Measurements from ENCODE around the gene NFRKB.

Gene NFRKB

GRCh38 chr11:129895126-129896041 is at the start of gene NFRKB:
Gene NFRKB, minus strand, starts transcription at chr11:129895578. Its CDS starts 2,729 bp downstream, at chr11:129892849.
- DNase-seq: peak; percentile 27 to 78

DNA sequence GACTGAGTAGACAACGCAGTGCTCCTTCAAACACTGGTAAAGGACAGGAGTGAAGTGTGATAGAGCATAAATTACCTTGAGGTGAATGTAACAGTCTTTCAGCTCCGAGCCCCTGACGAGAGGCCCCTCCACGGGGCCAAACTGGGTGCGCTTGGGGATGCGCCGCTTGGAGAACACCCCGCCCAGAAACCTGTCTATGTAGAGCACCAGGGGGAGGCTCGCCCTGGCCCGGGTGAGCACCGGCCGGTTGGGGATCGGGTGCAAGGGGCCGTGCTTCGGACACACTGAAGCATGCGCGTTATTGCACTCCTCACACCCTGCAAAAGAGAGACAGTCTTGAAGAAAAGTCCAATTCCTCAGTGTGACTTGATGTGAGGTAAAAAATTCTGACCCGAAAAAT is 49.3 kb upstream of the NFRKB start:
- no peak for DNase-seq

- no peak for DNase-seq
Observed at GRCh38 chr11:129943036-129943435, 47.7 kb upstream of the NFRKB start.

DNA sequence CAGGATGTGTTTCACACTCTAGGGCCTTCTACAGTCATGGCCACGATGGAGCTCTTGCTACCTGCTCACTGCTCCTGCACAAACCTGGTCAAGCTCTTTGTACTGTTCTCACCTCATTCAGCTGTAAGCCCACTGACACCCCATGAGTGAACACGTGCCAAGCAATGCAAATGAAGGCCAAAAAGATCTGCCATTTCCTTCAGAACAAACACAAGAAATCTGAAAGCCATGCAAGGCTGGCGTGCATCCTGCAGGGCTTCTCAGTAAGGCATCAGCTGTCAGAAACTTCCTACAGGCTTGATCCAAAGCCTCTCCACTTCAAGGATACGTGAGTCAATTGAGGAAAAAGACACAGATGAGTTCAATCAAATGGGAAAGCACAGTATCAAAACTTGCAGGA is 44.1 kb upstream of the NFRKB start:
- no peak for DNase-seq

- DNase-seq: no peak
Observed at GRCh38 chr11:129938764-129939163, 43.4 kb upstream of the NFRKB start.

- no peak for DNase-seq
Observed at GRCh38 chr11:129937592-129938238, 42.3 kb upstream of the NFRKB start.

DNA sequence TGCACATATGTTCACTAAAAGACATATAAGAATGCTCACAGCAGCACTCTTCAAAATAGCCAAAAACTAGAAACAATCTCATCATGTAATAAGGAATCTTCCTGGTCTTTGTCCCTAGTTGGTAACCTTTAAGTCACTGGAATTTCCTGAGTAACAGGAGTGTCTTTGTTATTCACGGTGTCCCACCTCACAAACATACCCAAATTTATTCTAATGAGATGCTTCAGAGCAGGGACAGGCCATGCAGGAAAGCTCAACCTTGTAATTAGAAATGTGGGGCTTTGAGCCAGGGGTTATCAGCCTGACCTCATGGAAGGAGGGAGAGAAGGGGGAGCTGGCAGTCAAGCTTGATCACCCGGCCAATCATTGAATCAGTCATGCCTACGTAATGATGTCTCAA is 40.3 kb upstream of the NFRKB start:
- no peak for DNase-seq

DNA sequence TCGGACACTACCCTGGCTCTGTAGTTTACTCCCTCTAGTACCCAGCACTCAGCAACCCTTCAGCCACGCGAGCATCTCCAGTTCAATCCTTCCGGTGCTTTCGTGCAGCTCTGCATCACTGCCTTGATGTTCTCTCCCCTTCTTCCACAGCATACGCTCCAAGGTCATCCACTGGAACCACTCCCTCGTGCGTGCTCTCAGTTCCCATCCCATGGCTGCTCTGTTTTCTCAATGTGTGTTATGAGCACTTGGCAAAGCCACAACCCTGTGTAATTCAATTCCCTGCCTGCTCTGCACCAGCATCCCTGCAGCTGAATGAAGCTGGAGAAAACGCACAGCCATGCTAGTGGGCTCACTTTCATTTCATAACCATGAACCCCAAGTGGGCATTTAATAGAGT is 38.5 kb upstream of the NFRKB start:
- DNase-seq: no peak

DNA sequence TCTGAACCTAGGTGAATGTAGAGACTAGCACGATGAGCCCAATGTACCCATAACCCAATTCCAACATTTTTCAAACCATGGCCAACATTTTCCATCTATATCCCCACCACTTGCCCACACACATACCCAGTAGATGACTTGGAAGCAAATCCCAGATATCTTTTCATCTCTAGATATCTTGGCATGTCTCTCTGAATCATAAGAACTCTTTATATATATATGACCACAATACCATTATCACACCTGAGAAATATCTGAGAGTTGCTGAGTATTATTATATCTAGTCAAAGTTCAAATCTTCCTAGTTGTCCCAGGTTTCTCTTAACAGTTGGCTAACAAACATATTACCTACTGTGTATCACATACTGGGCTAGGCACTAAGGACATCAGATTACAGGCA is 37.9 kb upstream of the NFRKB start:
- DNase-seq: no peak

DNA sequence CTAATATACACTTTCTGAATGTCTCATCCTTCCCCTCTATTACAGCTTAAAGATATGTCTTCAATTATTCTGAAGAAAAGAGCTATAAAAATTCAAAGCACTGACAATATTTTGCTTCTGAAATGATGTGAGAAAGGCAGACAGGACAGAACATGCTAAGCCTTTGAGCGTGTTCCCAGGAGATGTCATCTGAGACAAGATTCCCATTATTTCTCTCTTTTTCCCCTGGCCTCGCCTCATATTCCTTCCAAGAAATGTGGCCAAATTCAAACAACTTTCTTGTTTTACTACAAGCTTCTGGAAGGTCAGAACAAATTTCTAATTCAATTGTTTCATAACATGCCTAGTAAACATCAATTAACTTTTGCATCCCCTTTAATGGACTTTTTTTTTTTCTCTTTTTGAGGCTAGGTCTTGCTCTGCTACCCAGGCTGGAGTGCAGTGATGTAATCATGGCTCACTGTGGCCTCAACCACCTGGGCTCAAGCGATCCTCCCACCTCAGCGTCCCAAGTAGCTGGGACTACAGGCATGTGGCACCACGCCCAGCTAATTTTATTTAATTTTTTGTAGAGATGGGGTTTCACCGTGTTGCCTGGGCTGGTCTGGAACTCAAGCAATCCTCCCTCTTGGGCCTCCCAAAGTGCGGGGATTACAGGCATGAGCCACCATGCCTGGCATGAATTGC is 37.1 kb upstream of the NFRKB start:
- no peak for DNase-seq

DNA sequence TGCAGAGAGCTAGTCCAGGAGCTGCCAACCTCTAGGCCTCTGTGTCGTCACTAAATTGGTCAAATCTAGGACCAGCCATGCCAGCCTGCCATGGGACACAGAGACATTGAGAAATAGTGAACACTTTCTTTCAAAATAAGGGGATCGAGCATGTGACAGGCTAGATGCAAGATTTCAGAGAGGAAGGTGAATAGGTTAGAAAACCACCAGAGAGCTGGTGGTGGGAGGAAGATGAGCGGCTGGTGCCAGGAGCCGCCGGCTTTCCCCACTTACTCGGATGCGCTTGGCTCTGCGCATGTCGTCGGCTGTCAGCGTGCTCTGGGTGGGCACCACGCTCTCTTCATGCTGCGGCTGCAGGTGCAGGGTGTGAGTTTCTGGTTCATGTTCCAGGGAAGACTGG is 35.4 kb upstream of the NFRKB start:
- DNase-seq: no peak

GRCh38 chr11:129930296-129930695 is 34.9 kb upstream of the NFRKB start:
- no peak for DNase-seq

DNA sequence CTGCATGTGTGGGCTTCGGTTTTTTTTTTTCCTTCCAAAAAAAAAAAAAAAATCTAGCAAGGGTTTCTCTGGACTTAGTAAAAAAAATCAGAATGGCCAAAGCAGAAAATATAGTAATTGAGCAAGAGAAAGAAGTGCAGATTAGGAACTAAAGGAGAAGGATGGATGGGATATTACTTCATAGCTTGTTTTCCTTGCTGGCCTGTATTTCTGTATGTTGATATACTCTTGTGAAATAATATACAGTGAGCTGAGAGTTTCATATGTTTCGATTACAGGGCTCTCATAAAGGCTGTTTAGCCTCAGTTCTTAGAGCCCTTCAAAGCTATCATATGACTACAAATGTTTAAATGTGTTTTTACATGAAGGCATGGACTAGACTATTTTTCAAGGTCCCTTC is 34.3 kb upstream of the NFRKB start:
- DNase-seq: no peak

DNA sequence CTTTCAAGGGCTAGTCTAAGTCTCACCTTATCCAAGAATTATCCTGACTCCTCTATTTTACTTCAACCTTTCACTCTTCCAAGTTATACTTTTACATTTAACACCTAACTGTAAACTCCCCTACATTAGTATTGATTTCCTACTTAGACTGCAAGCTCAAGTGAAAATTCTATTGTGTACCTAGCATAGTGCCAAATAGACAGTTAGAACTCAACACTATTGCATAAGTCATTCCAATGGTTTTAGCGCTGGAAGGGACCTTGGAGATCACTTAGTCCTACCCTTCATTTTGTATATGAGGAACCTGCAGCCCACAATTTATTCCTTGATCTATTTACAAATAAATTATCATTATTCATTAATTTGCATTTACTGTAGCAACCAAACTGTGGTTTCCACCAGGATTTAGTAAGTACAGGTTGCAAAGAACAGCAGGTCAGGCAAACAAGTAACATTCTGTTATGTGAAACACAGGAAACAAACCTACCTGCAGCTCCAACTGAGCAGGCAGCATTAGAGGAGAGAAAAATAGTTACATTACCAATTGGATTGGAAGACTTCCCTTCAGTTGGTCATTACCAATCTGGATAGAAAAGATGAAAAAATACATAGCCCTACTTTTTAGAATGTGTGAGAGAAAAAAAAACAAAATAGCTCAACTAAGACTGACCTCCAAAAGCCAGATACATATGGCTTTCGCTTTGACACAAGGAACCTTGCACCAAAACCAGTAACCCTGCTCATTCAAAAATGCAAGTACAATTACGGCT is 33.7 kb upstream of the NFRKB start:
- no peak for DNase-seq

- DNase-seq: no peak
Observed at GRCh38 chr11:129922674-129923073, 27.3 kb upstream of the NFRKB start.

- no peak for DNase-seq
Observed at GRCh38 chr11:129918361-129918760, 23.0 kb upstream of the NFRKB start.

DNA sequence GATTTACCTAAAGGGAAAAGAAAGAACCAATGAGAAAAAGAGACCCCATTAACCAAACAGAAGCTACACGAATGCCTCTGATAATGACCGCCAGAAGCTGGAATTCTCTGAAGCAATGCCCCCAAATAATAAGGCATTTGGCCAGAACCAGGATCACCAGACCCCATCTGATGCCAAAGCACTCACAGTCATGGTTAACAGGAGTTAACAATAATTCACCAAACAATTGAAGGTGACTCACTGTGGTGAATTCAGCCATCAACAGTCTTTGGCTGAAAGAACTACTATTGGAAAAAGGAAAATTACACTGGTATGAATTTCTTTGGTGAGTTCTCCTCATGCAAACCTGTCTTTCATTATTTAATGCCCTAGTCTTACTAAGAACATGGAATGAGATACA is 21.9 kb upstream of the NFRKB start:
- no peak for DNase-seq

DNA sequence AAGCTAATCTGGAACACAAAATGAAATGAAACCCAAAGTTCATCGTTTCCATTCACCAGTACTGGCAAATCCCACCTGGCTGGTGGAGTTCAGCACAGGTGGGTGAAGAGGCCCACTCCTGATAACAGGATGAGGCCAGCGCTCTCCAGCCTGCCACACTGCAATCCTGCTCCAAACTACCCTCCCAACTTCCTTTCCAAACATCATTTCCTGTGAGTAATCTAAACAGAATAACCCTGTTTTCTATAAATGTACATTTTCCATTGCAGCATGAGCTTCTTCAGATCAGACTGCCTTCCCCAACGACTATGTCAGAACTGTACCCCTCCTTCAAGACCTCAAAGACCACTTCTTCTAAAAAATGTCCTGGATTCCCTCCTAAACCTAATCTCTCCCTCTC is 15.9 kb upstream of the NFRKB start:
- peak in 1 of 2 donors; percentile 26 for DNase-seq

- DNase-seq: no peak
Observed at GRCh38 chr11:129910360-129910759, 15.0 kb upstream of the NFRKB start.

GRCh38 chr11:129905402-129905801 is 10.0 kb upstream of the NFRKB start:
- DNase-seq: no peak

- no peak for DNase-seq
Observed at GRCh38 chr11:129896062-129896461, 684 bp upstream of the NFRKB start.

DNA sequence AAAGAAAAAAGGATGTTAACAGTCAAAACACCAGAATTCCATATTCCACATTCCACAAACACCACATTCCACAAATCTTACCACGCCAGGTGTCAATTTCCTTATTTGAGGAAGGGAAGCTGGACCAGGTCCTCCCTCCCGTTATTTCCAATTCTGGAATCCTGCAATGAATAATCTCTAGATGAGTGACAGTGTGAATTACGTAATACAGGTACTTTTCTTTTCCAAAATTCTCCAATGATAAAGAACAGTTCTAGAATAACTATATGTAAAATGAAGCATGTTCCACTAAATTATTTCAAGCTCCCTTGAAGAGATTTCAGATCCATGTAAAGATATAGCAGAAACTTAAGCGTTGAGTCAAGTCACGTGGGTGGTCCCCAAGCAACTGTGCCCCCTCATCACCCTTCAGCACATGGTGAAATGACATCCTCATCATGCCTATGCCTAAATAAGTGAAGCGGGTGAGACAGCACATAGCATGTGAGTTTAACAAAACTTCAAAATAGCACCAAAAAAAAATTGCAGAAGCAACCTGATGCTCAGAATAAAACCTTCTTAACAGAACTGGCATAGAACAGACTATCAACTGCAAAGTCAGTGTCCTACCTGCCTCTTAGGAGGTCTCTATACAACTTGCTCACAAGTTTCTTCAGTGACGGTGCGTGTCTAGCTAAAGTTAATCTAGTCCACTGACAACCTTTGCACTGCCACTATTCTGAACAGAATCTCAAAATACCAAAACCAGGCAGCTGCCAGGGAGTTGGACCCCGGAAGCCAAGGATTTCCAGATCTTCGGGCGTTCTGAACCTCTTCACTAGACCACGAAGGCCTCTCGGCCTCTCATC is 876 bp downstream of the NFRKB start:
- peak in 1 of 2 donors; percentile 22 for DNase-seq
